HG02642 (cell line): Measurements from ENCODE around the gene GALNT14.

Source experiments
- ATAC-seq: cut with Tn5 transposase; IDR thresholded peaks from one replicate; pipeline ENCODE4 v1.9.1; 2021; ENCODE audit warnings: mild to moderate bottlenecking; ENCODE audit not compliant: unreplicated experiment, poor library complexity

GALNT14 gene

DNA sequence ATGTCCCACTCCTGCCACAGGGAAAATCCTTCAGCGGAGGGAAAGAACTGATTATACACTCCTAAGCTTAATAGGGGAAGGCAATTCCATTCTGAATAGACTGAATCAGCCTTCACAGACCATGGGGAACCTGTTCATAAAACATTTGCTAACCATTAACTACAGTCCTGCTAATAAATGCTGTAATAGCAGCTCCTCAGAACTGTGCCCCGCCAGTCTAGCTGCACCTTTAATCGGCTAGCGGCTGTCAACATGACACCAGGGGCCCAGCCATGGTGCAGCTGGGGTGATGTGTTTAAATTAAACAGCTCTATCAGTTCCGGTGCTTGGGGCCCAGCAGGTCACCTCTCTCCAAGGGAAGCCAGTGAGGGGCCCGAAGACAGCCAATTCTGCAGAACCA lies 77.8 kb downstream of the GALNT14 start:
- ATAC-seq, result no peak

DNA sequence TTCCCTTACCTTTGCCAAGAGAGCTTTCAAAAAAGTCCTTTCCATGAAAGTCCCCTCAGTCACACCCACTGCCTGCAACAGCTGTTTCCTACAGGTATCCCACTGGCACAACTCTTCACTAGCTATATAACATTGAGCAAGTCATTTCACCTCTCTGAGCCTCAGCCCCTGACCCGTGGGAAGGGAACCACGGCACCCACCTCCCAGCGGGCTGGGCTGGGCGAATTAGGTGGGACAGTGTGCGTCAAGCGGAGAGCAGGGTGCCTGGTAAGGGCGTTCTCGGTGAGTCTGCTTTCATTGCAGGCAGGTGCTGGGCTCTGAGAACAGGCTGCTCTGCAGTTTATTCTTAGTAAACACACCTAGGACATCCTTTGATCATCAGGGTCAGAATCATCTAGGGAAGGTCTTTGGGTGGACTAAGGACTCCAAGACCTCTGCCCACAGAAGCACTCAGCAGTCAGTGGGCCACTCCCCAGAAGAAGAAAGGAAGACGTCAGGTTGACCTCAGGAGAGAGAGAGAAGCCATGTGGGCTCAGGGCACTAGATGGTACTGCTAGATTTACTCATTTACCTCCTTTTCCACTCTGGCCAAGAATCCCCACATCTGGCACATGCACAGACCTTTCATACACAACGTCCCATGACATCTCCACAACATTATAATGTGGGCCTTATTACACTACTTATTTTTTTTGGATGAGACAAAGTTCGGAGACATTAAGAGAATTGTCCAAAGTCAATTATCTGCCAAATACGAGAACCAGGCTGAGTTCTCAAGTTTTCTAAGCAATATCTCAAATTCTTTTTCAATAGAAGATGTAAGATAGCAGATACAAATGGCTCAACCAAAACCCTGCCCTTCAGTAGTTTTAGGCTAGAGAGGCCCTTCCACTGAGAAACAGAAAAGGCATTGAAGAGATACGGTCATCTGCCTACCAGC lies 79.9 kb downstream of the GALNT14 start:
- no peak for ATAC-seq

DNA sequence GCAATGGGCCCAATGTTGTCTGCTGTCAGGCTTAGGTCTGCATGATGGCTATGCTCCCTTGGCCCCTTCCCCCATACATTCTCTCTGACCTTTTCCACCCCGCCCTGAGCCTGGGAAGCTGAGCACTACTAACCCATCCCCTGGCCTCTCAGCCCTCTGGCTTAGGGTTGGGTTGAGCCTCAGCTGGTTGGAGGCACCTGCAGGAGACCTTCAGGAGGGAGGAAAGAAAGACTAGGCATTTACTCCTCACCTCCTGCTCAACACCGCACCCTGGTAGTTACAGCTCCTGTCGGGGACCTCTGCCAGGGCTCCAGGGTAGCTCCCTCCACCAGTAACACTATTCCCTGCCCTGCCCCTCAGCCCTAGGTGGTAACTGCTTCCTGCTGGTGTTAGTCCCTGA lies 80.5 kb downstream of the GALNT14 start:
- ATAC-seq, result no peak

DNA sequence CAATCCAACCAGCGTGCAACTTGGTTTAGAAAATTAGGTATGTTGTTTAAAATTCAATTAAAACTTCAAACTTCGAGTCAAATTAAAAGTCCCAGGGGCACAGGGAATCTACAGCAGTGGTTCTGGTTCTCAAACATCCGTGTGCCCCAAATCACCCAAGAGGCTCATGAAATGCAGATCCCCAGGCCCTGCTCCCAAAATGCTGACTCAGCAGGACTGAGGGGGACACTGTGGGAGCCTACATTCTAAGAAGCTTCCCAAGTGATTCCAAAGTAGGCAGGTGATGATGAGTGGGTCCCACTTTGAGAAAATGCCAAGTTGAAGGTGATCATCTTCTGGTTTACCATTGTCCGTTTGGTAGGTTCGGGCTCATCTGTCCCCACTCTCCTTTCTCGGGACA lies 82.3 kb downstream of the GALNT14 start:
- no peak for ATAC-seq

DNA sequence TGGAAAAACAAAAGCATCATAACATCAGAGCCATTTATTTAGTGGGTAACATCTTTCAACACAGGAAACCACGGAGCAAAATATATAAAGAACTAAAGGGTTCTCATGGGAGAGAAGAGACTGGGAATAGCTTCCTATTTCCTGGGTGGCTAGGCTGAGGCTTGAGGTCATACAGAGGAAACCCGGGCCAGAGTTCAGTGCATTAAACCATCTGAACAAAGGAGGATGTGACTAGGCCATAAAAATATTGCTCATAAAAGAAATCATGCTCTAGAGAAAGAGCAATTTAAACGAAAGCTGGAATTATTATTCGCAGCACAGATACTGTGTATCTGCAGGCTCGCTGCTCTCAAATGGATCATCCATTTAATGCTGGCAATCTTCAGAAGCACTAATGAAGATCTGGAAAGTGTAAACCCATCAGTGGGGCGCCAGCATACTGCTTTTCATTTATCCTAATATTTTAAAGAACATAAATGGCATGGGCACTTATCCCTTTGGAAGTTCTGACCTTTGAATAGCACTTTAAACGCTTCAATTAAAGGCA lies 83.3 kb downstream of the GALNT14 start:
- no peak for ATAC-seq

DNA sequence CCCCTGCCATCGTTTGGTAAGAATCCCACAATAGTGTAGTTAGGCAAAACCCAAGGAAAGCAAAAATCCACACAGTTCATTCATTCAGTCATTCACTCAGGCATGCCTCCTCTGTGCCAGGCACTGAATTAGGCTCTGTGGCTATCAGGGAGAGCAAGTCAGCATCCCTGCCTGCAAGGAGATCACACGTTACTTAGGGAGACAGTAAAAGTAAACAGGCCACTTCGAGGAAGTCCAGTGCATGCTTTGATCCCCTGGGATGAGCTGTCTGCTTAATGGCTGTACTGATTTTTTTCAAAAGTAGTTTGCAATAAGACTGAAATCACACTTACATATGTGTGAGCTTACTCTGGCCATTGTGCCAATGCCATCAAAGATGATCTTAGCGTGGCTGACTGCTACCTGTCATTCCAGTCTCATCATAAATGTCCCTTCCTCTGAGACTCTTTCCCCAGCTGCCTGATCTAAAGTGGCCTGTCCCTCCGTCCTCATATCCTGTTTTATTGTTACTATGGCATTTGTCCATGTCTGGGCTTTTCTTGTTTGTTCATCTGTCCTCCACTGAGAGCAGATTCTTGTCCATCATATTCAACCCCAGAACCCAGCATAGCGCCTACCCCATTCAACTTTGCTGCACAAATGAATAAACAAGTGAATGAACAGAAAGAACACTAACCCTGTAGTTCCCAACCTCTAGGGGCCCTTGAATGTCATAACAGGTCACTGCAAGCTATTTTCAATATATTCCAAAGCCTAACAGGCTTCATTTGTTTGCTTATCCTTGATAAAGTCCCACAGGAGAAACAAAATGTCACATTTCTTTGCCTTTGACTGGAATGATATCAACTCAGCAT lies 84.1 kb downstream of the GALNT14 start:
- ATAC-seq, result no peak

DNA sequence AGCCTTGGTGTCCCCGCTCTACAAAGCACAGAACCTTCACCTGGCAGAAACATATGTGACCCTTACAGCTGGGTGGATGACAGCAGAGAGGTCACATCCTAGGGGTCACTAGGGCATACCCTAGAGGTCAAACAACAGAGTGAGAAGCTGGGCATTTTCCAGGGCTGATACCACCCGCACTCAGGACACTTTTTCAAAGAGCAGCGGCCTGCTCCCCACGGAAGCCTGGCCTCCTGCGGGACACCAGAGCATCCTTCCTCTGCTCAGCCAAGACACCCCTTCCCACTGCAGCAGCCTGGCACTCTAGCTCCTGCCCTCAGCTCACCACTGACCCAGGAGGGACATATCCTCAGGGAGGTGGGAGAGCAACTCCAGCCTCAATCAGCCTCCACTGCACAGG lies 86.0 kb downstream of the GALNT14 start:
- no peak for ATAC-seq

DNA sequence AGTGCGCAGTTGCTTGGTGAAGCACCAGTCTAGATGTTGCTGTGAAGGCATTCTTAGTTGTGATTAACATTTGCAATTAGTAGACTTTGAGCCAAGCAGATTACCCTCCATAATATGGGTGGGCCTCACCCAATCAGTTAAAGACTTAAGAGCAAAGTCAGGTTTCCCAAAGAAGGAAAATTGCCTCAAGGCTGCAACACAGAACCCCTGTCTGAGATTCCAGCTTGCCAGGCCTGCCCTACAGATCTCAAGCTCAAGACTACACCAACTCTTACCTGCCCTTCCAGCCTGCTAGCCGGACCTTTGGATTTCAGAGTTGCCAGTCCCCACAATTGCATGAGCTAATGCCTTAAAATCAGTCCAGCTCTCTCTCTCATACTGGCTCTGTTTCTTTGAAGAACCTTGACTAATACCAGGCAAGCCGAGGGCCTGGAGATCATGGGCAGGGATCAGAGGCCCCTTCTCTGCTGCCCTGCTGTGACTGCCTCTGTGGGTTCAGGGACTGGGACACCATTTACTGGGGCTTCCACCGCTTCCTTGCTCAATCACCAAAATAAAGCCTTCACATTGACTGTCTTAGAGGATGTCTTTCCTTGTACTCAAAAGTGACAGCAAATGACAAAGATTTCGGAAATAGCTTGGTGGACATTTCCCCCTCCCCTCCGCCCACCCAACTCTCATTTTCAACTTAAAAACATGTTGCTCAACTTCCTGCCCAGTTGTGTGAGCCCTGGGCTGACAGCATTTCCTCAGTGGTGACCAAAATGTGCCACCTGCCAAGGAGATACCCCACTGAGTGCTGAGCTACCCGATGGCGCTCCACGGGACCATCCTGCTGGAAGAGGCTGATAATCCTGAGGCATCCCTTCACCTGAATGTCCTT lies 86.7 kb downstream of the GALNT14 start:
- no peak for ATAC-seq

DNA sequence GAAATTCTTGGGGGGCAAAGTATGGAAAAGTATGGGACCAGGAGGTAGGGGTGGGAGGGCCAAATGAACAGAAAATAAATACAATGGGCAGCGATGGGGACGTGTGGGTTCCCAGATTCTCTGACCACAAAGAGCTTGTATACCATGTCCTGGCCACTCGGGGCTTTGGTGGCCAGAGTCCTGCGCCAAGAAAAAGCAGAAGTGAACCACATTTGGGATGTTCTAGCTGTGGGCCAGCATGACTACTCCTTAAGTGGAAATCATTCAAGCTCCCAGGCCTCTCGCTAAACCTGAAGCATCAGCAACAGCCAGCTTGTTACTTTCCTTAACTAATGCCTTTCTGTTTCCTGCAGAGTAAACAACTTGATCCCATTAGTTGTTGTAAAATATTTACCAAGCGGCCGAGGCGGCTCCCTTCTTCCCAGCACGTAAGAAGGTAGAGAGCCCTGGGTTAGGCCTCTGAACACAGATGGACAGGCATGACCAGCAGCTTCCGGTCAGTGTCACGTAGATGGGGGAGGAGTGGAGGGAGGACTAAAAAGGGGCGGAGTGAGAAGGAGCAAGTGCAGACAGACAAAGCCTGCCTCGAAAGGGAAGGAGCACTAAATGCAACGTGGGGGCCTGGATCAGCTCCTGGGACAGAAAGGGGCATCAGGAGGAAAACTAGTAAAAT lies 88.2 kb downstream of the GALNT14 start:
- ATAC-seq, result no peak

DNA sequence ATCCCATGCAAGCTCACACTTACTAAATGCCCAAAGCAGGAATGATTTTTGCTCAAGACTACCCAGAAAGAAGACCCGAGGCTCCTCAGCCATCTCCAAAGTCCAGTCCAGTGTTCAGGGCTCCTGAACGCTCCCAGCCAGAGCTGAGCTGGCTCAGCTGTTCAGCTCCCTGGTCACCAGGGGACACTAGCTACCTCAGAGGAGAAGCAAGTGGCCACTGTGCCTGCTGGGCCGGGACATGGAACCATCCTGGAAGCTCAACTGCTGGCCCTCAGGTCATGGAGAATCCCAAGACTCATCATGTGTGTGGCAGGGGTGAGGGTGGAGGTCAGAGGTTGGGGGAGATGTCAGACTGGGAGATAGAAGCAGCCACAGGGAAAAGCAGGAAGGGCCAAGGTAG lies 89.0 kb downstream of the GALNT14 start:
- ATAC-seq, result no peak

DNA sequence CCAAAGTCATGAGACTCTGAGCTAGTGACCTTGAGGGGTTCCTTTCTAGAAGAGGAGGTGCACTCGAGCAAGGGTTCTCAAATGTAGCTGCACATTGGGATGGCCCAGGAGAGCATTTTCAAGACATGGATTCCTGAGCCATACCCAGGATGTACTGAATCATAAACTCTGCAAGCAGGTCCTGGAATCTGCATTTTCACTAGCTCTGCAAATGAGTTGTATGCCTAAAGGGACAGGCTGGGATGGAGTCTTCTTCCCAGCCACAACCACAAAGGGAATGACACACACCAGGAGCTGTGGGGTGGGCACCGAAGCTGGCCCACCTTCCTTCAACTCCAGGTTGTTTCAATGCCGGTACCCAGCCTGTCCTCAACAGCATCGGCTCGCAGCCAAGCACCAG lies 90.6 kb downstream of the GALNT14 start:
- ATAC-seq, result no peak

DNA sequence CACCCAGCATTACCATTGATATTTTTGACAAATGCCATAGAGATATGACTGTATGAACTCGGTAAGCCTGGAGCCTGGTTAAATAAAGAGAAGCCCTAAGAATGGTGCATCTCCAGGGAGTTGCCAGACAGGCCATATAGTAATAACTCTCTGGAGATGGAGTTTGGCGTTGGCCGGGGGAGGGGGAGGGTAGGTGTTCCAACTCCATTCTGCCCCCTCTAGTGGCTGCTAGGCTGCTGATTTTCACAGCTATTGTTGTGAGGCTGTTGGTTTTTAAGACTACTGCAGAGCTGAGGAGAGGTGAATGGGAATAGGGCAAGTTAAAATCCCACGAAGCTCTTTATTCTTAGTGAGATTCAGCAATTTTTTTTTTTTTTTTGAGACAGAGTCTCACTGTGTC lies 99.9 kb downstream of the GALNT14 start:
- ATAC-seq, result no peak

DNA sequence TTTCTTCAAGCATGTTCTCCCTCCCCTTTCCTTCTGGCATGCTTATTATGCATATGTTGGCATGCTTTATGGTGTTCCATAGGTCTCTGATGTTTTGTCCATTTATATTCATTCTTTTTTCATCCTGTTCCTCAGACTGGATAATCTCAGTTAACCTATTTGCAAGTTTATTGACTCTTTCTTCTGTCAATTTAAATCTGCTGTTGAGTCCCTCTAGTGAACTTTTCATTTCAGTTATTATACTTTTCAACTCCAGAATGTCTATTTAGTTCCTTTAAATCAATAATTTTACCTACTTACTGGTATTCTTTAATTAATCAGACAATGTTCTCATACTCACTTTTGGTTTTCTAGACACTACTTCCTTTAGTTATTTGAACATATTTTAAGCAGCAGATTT lies 101.2 kb downstream of the GALNT14 start:
- no peak for ATAC-seq

DNA sequence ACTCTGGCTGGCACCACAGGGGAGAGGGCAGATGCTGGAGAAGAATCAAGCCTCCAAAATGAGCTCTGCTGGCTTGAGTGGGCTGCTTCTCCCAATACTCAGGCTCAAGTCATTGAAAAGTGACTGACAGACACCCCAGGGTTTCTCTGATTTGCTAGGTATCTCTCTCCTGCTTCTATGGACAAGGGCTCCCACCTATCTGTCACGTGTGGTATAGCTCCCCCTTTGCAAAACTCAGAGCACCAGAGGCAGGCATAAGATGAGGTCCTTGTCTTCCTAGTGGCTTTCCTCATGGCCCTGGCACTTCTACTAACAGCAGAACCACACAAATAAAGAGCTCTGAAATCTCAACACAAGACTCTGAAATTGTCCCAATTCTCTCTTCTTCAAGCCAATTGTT lies 105.2 kb downstream of the GALNT14 start:
- no peak for ATAC-seq

DNA sequence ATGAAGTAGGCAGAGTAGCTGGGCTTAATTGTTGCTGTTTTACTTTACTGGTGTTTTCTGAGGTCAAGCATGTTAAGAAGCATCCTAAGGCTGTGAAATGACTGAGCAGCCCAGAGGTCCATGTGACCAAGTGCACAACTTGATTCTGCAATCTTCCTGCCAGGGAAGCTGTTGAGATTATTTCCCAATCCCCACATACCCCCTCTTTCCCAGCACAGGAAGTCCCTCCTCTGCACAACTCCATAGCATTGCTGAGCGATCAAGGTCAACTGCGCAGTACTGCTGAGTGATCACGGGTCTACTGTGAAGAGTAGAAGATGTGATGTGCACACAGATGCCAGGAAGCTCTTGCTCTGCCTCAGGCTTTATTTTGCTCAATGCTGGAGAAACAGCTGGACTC lies 105.8 kb downstream of the GALNT14 start:
- no peak for ATAC-seq

DNA sequence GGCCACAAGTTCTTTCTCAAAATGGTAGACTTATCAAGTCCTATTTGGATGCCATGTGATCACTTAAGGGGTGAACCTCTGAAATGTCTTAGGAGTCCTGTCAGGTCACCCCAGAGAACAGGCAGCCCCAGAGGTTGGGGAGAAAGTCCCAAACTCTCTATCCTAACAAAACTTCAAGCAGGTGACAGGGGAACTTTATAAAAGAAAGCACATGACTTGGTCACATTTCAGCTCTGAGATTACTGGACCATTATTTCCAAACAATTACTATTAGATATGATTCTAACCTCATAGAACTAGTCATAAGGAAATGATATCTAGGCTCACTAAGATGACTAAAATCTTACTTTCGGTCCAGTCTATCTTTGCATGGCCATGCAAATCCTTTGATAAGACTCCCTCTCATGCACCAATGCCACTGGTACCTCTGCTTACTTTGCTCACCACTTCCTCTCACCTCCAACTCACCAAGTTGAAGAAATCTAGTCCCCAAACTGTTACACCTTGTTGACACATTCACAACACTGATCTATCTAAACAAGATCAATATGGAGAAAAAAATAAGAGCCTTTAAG lies 107.0 kb downstream of the GALNT14 start:
- no peak for ATAC-seq

DNA sequence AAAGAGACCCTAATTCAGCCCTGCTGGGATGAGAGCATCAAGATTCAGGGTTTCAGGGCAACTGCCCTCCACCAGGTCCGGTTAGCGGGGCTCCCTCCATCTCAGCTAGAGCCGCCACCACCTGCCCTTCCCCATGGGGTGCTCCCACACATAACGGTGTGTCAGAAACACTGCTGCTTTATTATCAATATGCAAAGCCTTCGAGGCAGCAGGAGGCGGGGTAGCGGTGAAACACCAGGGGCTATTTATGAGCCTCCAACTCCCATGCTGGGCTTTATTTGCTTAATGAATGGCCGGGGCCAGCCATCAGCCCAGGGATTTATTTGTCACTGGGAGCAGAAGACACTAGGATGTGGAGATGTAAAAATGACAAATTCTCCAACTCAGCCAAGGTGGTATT lies 109.8 kb downstream of the GALNT14 start:
- ATAC-seq, result no peak

DNA sequence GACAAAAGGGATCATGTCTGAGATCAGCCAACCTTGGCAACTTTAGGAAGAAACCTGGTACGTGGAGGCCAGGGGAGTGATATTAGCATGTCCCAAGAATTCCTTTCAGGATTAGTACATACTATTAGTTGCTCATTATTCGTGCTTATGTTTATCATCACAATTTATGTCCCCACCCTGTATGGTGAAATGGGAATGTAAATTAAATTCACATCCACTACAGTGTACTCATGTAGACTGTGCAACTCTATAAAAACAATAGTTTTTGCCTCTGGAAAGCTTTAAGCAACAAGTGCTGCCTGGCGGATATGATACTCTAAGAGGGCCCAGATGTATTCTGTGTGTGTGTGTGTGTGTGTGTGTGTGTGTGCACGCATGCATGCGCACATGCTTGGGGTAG lies 110.7 kb downstream of the GALNT14 start:
- no peak for ATAC-seq

DNA sequence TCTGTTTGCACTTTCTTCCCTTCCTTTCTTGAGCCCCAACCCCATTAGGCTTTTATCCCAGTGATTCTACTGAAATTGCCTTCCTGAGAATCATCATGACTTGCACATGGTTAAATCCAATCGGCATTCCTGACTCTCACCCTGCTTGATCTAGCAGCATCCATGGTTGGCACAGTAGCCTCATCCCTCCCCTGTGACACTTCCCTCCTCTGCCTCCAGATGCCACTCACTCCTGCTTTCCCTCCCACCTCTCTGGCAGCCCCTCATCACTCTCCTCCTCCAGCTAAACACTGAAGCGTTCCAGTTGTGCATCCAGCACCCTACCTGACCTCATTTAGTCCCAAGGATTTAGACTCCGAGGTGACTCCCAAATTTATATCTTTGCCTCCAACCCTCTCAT lies 114.7 kb downstream of the GALNT14 start:
- no peak for ATAC-seq
